GM12878 (cell line): ENCODE measurements around the gene JAG1. TPM values are rescaled to one million over a fixed set of nuclear protein-coding genes. Genes with fewer than 3 reads are reported as not detected.

Source experiments
- ATAC-seq: fragments of 200-7000 bp; cut with Tn5 transposase; 3 replicates; pipeline ENCODE4 v1.9.1; 2020; ENCODE audit warnings: mild to moderate bottlenecking, moderate library complexity
- BruUV-seq: library from RNA; stranded (reverse); fragments of 400-500 nt; replicated peaks from 2 replicates; lab custom pipeline; 2021; lab: Mats Ljungman, UMichigan
- CTCF ChIA-PET: fragments of 300-600 bp; sonication (Branson Sonifier 250); formaldehyde crosslinking; extraction: SDS; loops from one replicate; lab custom pipeline; 2021; ENCODE audit warnings: inconsistent platforms; lab: Yijun Ruan, JAX
- POLR2A ChIA-PET: fragments of 350-600 bp; formaldehyde crosslinking; extraction: SDS; loops from one replicate; lab custom pipeline; 2021; ENCODE audit warnings: inconsistent platforms; lab: Charles Lee
- RAD21 ChIA-PET: fragments of 300-600 bp; sonication (Branson Sonifier 250); formaldehyde crosslinking; loops from one replicate; lab custom pipeline; 2023; ENCODE audit warnings: antibody characterized with exemption; ENCODE audit not compliant: unreplicated experiment; lab: Charles Lee
- SMC1A ChIA-PET: fragments of 300-600 bp; sonication (Branson Sonifier 250); formaldehyde crosslinking; loops from one replicate; lab custom pipeline; 2023; ENCODE audit not compliant: unreplicated experiment, uncharacterized antibody; lab: Charles Lee
- DNase-seq: peaks from one replicate; pipeline ENCODE4 v3.0.0-alpha.2; 2011; ENCODE audit warnings: low read depth, low spot score
- FAIRE-seq: peaks from 3 replicates; lab custom pipeline; 2011; peaks lifted over from hg19 to GRCh38; lab: Jason Lieb, UNC
- H2AFZ ChIP-seq: 2 replicates; pipeline ENCODE4 v1.6.0; 2011; ENCODE audit warnings: low read depth, low read length, control low read depth; ENCODE audit not compliant: control insufficient read depth
- H3K27ac ChIP-seq: 2 replicates; pipeline ENCODE4 v1.5.1; 2011; ENCODE audit warnings: control low read depth; ENCODE audit not compliant: control insufficient read depth, insufficient read depth
- H3K27me3 ChIP-seq, 2 experiments: replicated peaks in 1 of 2; 2 replicates each; pipeline versions ENCODE4 v1.6.0 to v1.6.1; 2011; ENCODE audit warnings: low read length in 1 of 2; ENCODE audit not compliant: control insufficient read depth in 2 of 2, insufficient read depth in 2 of 2
- H3K36me3 ChIP-seq, 2 experiments: 2 replicates each; pipeline ENCODE4 v1.5.1; 2011; ENCODE audit warnings: low read length in 1 of 2; ENCODE audit not compliant: control insufficient read depth in 2 of 2, insufficient read depth in 2 of 2
- H3K4me1 ChIP-seq: 2 replicates; pipeline ENCODE4 v1.6.1; 2011; ENCODE audit warnings: mild to moderate bottlenecking, low read length, moderate library complexity, mixed read lengths; ENCODE audit not compliant: control insufficient read depth, insufficient read depth
- H3K4me2 ChIP-seq: 2 replicates; pipeline ENCODE4 v1.6.0; 2011; ENCODE audit warnings: control low read depth; ENCODE audit not compliant: control insufficient read depth, insufficient read depth
- H3K4me3 ChIP-seq: fragments of 200-600 bp; sonication (generic); 2 replicates; pipeline ENCODE4 v1.5.1; 2016
- H3K79me2 ChIP-seq: 2 replicates; pipeline ENCODE4 v1.6.0; 2011; ENCODE audit warnings: low read length; ENCODE audit not compliant: control insufficient read depth, insufficient read depth
- H3K9ac ChIP-seq: 2 replicates; pipeline ENCODE4 v1.8.0; 2011; ENCODE audit warnings: low read length, control low read depth, mixed read lengths; ENCODE audit not compliant: control insufficient read depth, insufficient read depth
- H3K9me3 ChIP-seq: replicated peaks from 3 replicates; pipeline ENCODE4 v1.5.1; 2011; ENCODE audit warnings: mild to moderate bottlenecking, low read length; ENCODE audit not compliant: control insufficient read depth, insufficient read depth
- H4K20me1 ChIP-seq: 2 replicates; pipeline ENCODE4 v1.6.0; 2011; ENCODE audit not compliant: control insufficient read depth, insufficient read depth
- BACH1 ChIP-seq: fragments of 450-650 bp; IDR thresholded peaks from 2 replicates; pipeline ENCODE4 v1.6.1; 2017; ENCODE audit warnings: mild to moderate bottlenecking, borderline replicate concordance
- CBFB ChIP-seq: IDR thresholded peaks from 2 replicates; pipeline ENCODE4 v1.6.1; 2016; ENCODE audit warnings: antibody characterized with exemption, low read depth
- GABPA ChIP-seq: IDR thresholded peaks from 2 replicates; pipeline ENCODE4 v1.6.1; 2014; ENCODE audit warnings: antibody characterized with exemption, low read depth, mild to moderate bottlenecking, inconsistent platforms
- NBN ChIP-seq: fragments of 450-650 bp; IDR thresholded peaks from 2 replicates; pipeline ENCODE4 v1.6.1; 2016
- RAD21 ChIP-seq: IDR thresholded peaks from 2 replicates; pipeline ENCODE4 v1.6.1; 2011; ENCODE audit warnings: mild to moderate bottlenecking, low read depth, low read length, moderate library complexity; ENCODE audit not compliant: insufficient read depth
- RELA ChIP-seq: fragments of 450-650 bp; IDR thresholded peaks from 2 replicates; pipeline ENCODE4 v1.8.0; 2014; ENCODE audit warnings: borderline replicate concordance; ENCODE audit not compliant: partially characterized antibody
- RFX5 ChIP-seq: IDR thresholded peaks from 2 replicates; pipeline ENCODE4 v1.6.1; 2011; ENCODE audit warnings: low read depth, low read length, improper control_type of control experiment
- RUNX3 ChIP-seq: IDR thresholded peaks from 2 replicates; pipeline ENCODE4 v1.6.1; 2012; ENCODE audit warnings: low read length, inconsistent platforms
- SMAD1 ChIP-seq: fragments of 450-650 bp; IDR thresholded peaks from 2 replicates; pipeline ENCODE4 v1.6.1; 2018; ENCODE audit warnings: mild to moderate bottlenecking, low read depth; ENCODE audit not compliant: partially characterized antibody
- SREBF2 ChIP-seq: IDR thresholded peaks from 2 replicates; pipeline ENCODE4 v1.6.1; 2012; ENCODE audit warnings: mild to moderate bottlenecking, low read length
- TCF7 ChIP-seq: IDR thresholded peaks from 2 replicates; pipeline ENCODE4 v1.6.1; 2014; ENCODE audit warnings: antibody characterized with exemption, borderline replicate concordance
- ZBTB33 ChIP-seq: fragments of 450-650 bp; IDR thresholded peaks from 2 replicates; pipeline ENCODE4 v1.6.1; 2017; ENCODE audit warnings: mild to moderate bottlenecking
- ZNF24 ChIP-seq: fragments of 450-650 bp; IDR thresholded peaks from 2 replicates; pipeline ENCODE4 v1.6.1; 2017; ENCODE audit warnings: antibody characterized with exemption, mild to moderate bottlenecking
- ZNF384 ChIP-seq: IDR thresholded peaks from 2 replicates; pipeline ENCODE4 v1.6.1; 2012; ENCODE audit warnings: low read depth, mild to moderate bottlenecking, low read length, improper control_type of control experiment, borderline replicate concordance
- ZNF687 ChIP-seq: fragments of 450-650 bp; IDR thresholded peaks from 2 replicates; pipeline ENCODE4 v1.6.1; 2017; ENCODE audit warnings: mild to moderate bottlenecking, moderate library complexity
- WGBS: methylation state at CpG from one replicate; pipeline ENCODE4 v1.1.6; 2016; ENCODE audit warnings: low lambda C conversion rate; ENCODE audit not compliant: insufficient replicate concordance, insufficient coverage; ENCODE audit errors: missing lambda C conversion rate; 5-methylcytosine and 5-hydroxymethylcytosine counted together
- in situ Hi-C: fragments of 300-500 bp; cut with MboI; formaldehyde crosslinking; loops from 9 replicates; pipeline ENCODE4 v1.14.3; 2018; ENCODE audit warnings: mixed read lengths
- intact Hi-C: fragments of 100-400 bp; cut with micrococcal nuclease; formaldehyde crosslinking; loops from one replicate; pipeline ENCODE4 v1.14.2; 2022; ENCODE audit not compliant: unreplicated experiment
- polyA plus RNA-seq, 11 experiments: library from polyadenylated mRNA; depleted of rRNA in 4 of 11; unstranded in 6 of 11; stranded (reverse) in 5 of 11; fragments of >200 nt; fragmentation: Nextera tagmentation in 4 of 11; fragmentation: Illumina TruSeq in 1 of 11; extraction: Ambion mirVana in 4 of 11; extraction: Trizol in 1 of 11; gene quantifications; 1 replicate in 1 of 11; 2 replicates in 10 of 11; pipeline versions ENCODE4 v1.2.1 to v1.2.3, GENCODE V29; 2011 to 2016; ENCODE audit warnings: inconsistent platforms in 2 of 11, missing spikeins in 2 of 11, low read depth in 1 of 11
- total RNA-seq, 4 experiments: library from RNA; depleted of rRNA in 3 of 4; stranded (reverse); fragments of >200 nt in 3 of 4; fragmentation: Illumina TruSeq in 1 of 4; extraction: Trizol in 1 of 4; gene quantifications; 2 replicates each; pipeline versions ENCODE4 v1.2.1 to v1.2.3, GENCODE V29; 2013 to 2021
- TF ChIP-seq, protein P1 (sequence below), 3 experiments: IDR thresholded peaks in 2 of 3; conservative IDR thresholded peaks in 1 of 3; 2 replicates each; pipeline ENCODE4 v1.5.1; 2011; ENCODE audit warnings: low read depth in 3 of 3, low read length in 3 of 3, mild to moderate bottlenecking in 3 of 3, control low read depth in 2 of 3, moderate library complexity in 2 of 3, inconsistent platforms in 1 of 3, mixed read lengths in 1 of 3; ENCODE audit not compliant: control insufficient read depth in 2 of 3, insufficient read depth in 1 of 3; ENCODE audit errors: extremely low read depth in 1 of 3

The JAG1 gene
- total and polyA plus RNA-seq, 10 of the 15 experiments (the other 5 are each of a cell fraction or from before 2014, with no cell fraction given): 0.66 to 6.9 (median 1.8) TPM

- FAIRE-seq: no peak
- ChIA-PET RAD21 (no interaction called here), CTCF (interaction anchor here (1.3 kb wide), 1 partner anchor 405 kb away, joined by 3 read pairs; no protein-coding TSS in a partner anchor), SMC1A (interaction anchor here (1.5 to 2.0 kb wide), 2 partner anchors 9 to 31 kb away, joined by 5 to 6 read pairs; no protein-coding TSS in a partner anchor), POLR2A (no interaction called here)
- H3K27me3 ChIP-seq: no peaks in the 10 kb centered on the region
- no peak for DNase-seq
- H3K4me1 ChIP-seq: peaks cover 12% of the 10 kb centered on the region
- no peak overlapping the region for H3K9ac ChIP-seq
- no peak for ATAC-seq
- H3K4me2 ChIP-seq: no peak overlapping the region
- H2AFZ ChIP-seq: no peak overlapping the region
- BruUV-seq: no TSS peak
- in situ Hi-C loops: no loop called here
- H3K4me3 ChIP-seq: no peak overlapping the region
- peaks cover 7 to 10% of the 10 kb centered on the region in 2 experiments; a peak in 3 of 4 replicates for H3K36me3 ChIP-seq
- 73% methylated on average over 18 of the region's 18 CpGs for WGBS
- H4K20me1 ChIP-seq: no peaks in the 10 kb centered on the region
- H3K27ac ChIP-seq: no peak overlapping the region
- H3K9me3 ChIP-seq: no peaks in the 10 kb centered on the region
- intact Hi-C loops: loop anchor here (10.0 kb wide), 1 partner anchor 665 kb away; no protein-coding TSS in a partner anchor
- no peaks in the 10 kb centered on the region for H3K79me2 ChIP-seq
- TF ChIP-seq RAD21 (no peak), ZNF384 (no peak), SMAD1 (no peak), RELA (no peak), RFX5 (no peak), NBN (no peak), ZNF24 (no peak), TCF7 (no peak), BACH1 (no peak), CBFB (no peak), GABPA (no peak), SREBF2 (no peak), ZBTB33 (no peak), RUNX3 (no peak), ZNF687 (no peak)
- TF ChIP-seq, protein P1, sequence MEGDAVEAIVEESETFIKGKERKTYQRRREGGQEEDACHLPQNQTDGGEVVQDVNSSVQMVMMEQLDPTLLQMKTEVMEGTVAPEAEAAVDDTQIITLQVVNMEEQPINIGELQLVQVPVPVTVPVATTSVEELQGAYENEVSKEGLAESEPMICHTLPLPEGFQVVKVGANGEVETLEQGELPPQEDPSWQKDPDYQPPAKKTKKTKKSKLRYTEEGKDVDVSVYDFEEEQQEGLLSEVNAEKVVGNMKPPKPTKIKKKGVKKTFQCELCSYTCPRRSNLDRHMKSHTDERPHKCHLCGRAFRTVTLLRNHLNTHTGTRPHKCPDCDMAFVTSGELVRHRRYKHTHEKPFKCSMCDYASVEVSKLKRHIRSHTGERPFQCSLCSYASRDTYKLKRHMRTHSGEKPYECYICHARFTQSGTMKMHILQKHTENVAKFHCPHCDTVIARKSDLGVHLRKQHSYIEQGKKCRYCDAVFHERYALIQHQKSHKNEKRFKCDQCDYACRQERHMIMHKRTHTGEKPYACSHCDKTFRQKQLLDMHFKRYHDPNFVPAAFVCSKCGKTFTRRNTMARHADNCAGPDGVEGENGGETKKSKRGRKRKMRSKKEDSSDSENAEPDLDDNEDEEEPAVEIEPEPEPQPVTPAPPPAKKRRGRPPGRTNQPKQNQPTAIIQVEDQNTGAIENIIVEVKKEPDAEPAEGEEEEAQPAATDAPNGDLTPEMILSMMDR (IDR thresholded peaks at IDR 0.05 in 2 of 3, conservative IDR thresholded peaks at IDR 0.05 in 1 of 3; ENCODE audit: control insufficient read depth in 2 of 3, extremely low read depth in 1 of 3, insufficient read depth in 1 of 3, low read depth in 3 of 3, low read length in 3 of 3): no peak
Observed at GRCh38 chr20:10639737-10640556, 33.9 kb downstream of the JAG1 start.
